Spinal cord (tissue), 10 donors: ENCODE results near the gene ZER1. TPM values are rescaled to one million over a fixed set of nuclear protein-coding genes. Genes with fewer than 3 reads are reported as not detected.

ENCODE experiments used
- DNase-seq, 6 donors: peaks; one replicate each; pipeline versions ENCODE4 v3.0.0 to v3.0.0-alpha.2; 2013 to 2015; ENCODE audit warnings: low spot score in 6 of 6, low read depth in 4 of 6
- H3K27ac ChIP-seq: one replicate; pipeline ENCODE4 v1.5.1; 2013; ENCODE audit warnings: low read depth, low read length, control low read depth
- H3K27me3 ChIP-seq: one replicate; pipeline ENCODE4 v1.6.1; 2013; ENCODE audit warnings: low read length; ENCODE audit not compliant: control insufficient read depth, insufficient read depth
- H3K36me3 ChIP-seq: one replicate; pipeline ENCODE4 v1.6.1; 2013; ENCODE audit warnings: low read length; ENCODE audit not compliant: control insufficient read depth, insufficient read depth
- H3K4me1 ChIP-seq: one replicate; pipeline ENCODE4 v1.6.1; 2013; ENCODE audit warnings: low read length; ENCODE audit not compliant: control insufficient read depth, insufficient read depth
- H3K4me3 ChIP-seq: one replicate; pipeline ENCODE4 v1.5.1; 2013; ENCODE audit warnings: low read depth, low read length, control low read depth
- H3K9me3 ChIP-seq: one replicate; pipeline ENCODE4 v1.6.1; 2013; ENCODE audit warnings: low read length; ENCODE audit not compliant: control insufficient read depth, insufficient read depth
- WGBS: methylation state at CpG from one replicate; pipeline ENCODE4 v1.1.5; 2013; ENCODE audit warnings: missing lambda C conversion rate; ENCODE audit not compliant: insufficient coverage; 5-methylcytosine and 5-hydroxymethylcytosine counted together
- polyA plus RNA-seq, 2 donors: library from polyadenylated mRNA; unstranded; fragments of 120-200 nt; gene quantifications; one replicate each; pipeline ENCODE4 v1.2.1, GENCODE V29; 2013; ENCODE audit not compliant: insufficient read length in 2 of 2
- small RNA-seq: library from RNA; depleted of rRNA; stranded (forward); fragments of <200 nt; gene quantifications from one replicate; pipeline ENCODE3, GENCODE V24; 2014; ENCODE audit warnings: low replicate concordance
- total RNA-seq, 2 donors: library from RNA; depleted of rRNA in 1 of 2; stranded (reverse); fragments of 120-200 nt in 1 of 2; fragments of >200 nt in 1 of 2; gene quantifications; one replicate each; pipeline versions ENCODE4 v1.2.3 to v1.2.4, GENCODE V29; 2013 to 2014
- donor health status: healthy.

Gene ZER1
- total and polyA plus RNA-seq, 4 donors = 23.1 to 55.3 (median 42.8) TPM

GRCh38 chr9:128688501-128689292 lies 83.0 kb downstream of the ZER1 start, which contains the start of gene SET:
TSS of gene SET (plus strand) at chr9:128689222. CDS start at chr9:128689583, 361 bp downstream.
- Histone ChIP-seq H3K27me3 (peaks cover 6% of the 10 kb centered on the region), H3K27ac (peak within 1 kb of the TSS; percentile 97), H3K36me3 (peaks cover 8% of the 10 kb centered on the region), H3K4me3 (peak within 1 kb of the TSS; percentile 83), H3K4me1 (peaks cover 28% of the 10 kb centered on the region), H3K9me3 (no peaks in the 10 kb centered on the region)
- peak; percentile 79 to 98 (median 90) for DNase-seq
- 2% methylated on average over 91 of the region's 93 CpGs for WGBS

- WGBS = 100% methylated on average over 2 of the region's 4 CpGs
- H3K27ac ChIP-seq = no peak overlapping the region
Measured at GRCh38 chr9:128687453-128687852, 84.3 kb downstream of the ZER1 start.

DNA sequence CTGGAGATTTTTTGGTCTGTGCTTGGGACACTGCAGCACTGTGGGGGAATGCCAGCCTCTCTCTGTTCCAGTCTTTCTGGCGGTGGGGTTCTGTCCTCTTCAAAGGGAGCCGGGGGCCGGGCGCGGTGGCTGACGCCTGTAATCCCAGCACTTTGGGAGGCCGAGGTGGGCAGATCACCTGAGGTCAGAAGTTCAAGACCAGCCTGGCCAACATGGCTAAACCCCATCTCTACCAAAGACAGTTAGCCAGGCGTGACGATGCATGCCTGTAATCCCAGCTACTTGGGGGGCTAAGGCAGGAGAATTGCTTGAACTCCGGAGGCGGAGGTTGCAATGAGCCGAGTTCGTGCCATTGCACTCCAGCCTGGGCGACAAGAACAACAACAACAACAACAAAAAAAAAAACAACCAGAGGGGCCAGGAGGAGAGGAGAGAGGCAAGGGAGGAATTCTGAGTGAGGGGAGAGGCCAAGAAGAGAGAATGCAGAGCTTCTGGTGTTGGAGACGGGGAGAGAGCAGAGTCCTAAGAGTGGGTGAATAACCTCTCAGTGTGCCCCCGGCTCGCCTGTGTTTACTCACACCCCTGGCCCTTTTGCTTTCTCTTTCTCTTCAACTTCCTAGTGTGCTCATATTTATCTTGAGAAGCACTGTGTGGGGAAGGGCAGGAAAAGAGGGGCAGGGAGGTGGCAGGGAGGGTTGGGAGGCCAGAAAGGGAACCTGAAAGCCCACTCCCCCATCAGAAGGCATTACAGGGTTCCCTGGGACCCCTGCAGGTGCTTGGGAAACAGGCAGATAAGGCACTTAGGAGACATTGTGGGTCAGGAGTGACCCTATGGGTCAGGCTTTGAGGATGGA lies 85.9 kb downstream of the ZER1 start:
- no peaks in the 10 kb centered on the region for H3K36me3 ChIP-seq
- 69% methylated on average over 8 of the region's 17 CpGs for WGBS
- H3K4me3 ChIP-seq = no peak overlapping the region
- H3K27me3 ChIP-seq = peaks cover 9% of the 10 kb centered on the region
- DNase-seq = no peak
- H3K9me3 ChIP-seq = no peaks in the 10 kb centered on the region
- no peak overlapping the region for H3K27ac ChIP-seq
- H3K4me1 ChIP-seq = peaks cover 34% of the 10 kb centered on the region

More at GRCh38 chr9:128687453-128687852, 84.3 kb downstream of the ZER1 start:
- no peak for DNase-seq
- H3K4me3 ChIP-seq = no peak overlapping the region
- H3K9me3 ChIP-seq = no peaks in the 10 kb centered on the region
- H3K27me3 ChIP-seq = peaks cover 9% of the 10 kb centered on the region
- H3K36me3 ChIP-seq = peaks cover 5% of the 10 kb centered on the region
- peaks cover 34% of the 10 kb centered on the region for H3K4me1 ChIP-seq

DNA sequence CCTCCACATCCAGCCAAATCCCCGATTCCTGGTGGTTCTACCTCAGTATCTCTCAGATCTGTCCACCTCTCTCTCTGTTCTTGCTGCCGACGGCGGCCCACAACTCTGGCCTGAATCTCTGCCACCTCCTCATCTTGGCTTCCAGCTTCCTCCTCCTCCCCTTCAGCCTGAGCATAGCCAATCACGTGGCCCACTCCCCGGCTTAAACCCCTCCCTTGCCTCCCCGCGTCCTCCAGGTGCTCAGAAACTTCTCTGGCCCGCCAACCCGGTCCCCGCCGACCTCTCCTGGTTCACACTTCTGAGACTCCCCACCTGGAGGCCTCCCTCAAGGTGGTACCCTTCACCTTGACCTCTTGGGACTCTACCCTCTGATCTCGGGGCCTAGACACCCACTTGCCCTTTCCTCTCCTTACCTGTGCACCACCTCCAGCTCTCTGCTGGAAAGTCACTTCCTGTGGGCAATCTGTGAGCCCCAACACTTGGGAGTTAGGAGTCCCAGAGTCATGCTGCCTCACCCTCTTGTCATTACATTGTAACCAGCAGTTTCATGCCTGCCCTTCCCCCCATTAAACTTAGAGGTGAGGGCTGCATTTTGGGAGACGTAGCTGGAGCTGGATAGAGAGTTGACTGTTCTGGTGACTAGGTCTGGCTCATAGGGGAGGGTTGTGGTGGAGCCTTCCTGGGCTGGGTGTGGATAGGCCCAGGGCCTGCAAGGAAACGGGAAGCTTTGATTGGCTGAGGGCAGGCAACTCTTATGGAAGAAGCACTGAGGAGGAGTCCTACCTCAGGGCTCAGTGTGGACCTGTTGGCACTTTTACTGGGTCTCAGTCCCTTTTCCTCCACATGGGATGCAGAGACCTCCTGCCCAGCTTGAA lies 87.2 kb downstream of the ZER1 start:
- Histone ChIP-seq H3K9me3 (no peaks in the 10 kb centered on the region), H3K27me3 (peaks cover 9% of the 10 kb centered on the region), H3K4me3 (peak overlapping the region; percentile 62), H3K36me3 (no peaks in the 10 kb centered on the region), H3K27ac (peak overlapping the region; percentile 61), H3K4me1 (peaks cover 30% of the 10 kb centered on the region)
- WGBS = 19% methylated on average over 15 of the region's 15 CpGs
- peak in 2 of 6 donors; percentile 26 to 67 for DNase-seq

- WGBS = no CpG with 5 or more reads among the region's 3 CpGs
- H3K27me3 ChIP-seq = peaks cover 9% of the 10 kb centered on the region
- no peaks in the 10 kb centered on the region for H3K36me3 ChIP-seq
- H3K4me3 ChIP-seq = peak overlapping the region; percentile 62
- DNase-seq = peak in 1 of 6 donors; percentile 20
- H3K9me3 ChIP-seq = no peaks in the 10 kb centered on the region
- peaks cover 30% of the 10 kb centered on the region for H3K4me1 ChIP-seq
- H3K27ac ChIP-seq = peak overlapping the region; percentile 61
Measured at GRCh38 chr9:128684065-128684324, 87.7 kb downstream of the ZER1 start.

- Histone ChIP-seq H3K27ac (peak overlapping the region; percentile 61), H3K4me1 (peaks cover 28% of the 10 kb centered on the region), H3K4me3 (peak overlapping the region; percentile 62), H3K9me3 (no peaks in the 10 kb centered on the region), H3K36me3 (no peaks in the 10 kb centered on the region), H3K27me3 (peaks cover 9% of the 10 kb centered on the region)
- WGBS = 8% methylated on average over 10 of the region's 21 CpGs
- peak in 1 of 6 donors; percentile 21 for DNase-seq
Measured at GRCh38 chr9:128683340-128684064, 88.2 kb downstream of the ZER1 start.

Small RNAs within 50 kb of the gene (small RNA-seq; reads per million reads assigned to genes)
- gene RF00017 (not detected), gene RN7SL560P (not detected)

Other genes with a start within 250 kb of the ZER1 start
- 100 to 1,000 TPM; 523 to 740 TPM for gene SPTAN1, start 219.3 kb downstream of the ZER1 start, total RNA-seq
- 1,000 to 10,000 TPM; 1,013 to 1,193 TPM for gene SPTAN1, start 219.3 kb downstream of the ZER1 start, polyA plus RNA-seq
- 10 to 100 TPM; 23.0 to 65.3 TPM for gene DYNC2I2, start 115.1 kb downstream of the ZER1 start, total RNA-seq
- 10 to 100 TPM; 62.9 to 63.1 TPM for gene DYNC2I2, start 115.1 kb downstream of the ZER1 start, polyA plus RNA-seq
- 100 to 1,000 TPM; 445 to 512 TPM for gene SET, start 82.7 kb downstream of the ZER1 start, total RNA-seq
- 100 to 1,000 TPM; 398 to 461 TPM for gene SET, start 82.7 kb downstream of the ZER1 start, polyA plus RNA-seq
- gene PKN3, start 69.4 kb downstream of the ZER1 start, total RNA-seq = 1 to 10 TPM; 1.1 to 5.5 TPM
- gene PKN3, start 69.4 kb downstream of the ZER1 start, polyA plus RNA-seq = 1 to 10 TPM; 5.5 to 5.9 TPM
- gene ZDHHC12, start 47.8 kb downstream of the ZER1 start, total RNA-seq = 10 to 100 TPM in 1 of 2 donors, 1 to 10 TPM in 1; 3.5 to 12.6 TPM
- gene ZDHHC12, start 47.8 kb downstream of the ZER1 start, polyA plus RNA-seq = 10 to 100 TPM; 11.2 to 15.0 TPM
- gene TBC1D13, start 15.3 kb upstream of the ZER1 start, total RNA-seq = 10 to 100 TPM; 11.4 to 13.9 TPM
- gene TBC1D13, start 15.3 kb upstream of the ZER1 start, polyA plus RNA-seq = 10 to 100 TPM; 31.4 to 36.0 TPM
- gene ENDOG, start 46.6 kb upstream of the ZER1 start, total RNA-seq = 10 to 100 TPM; 14.2 to 28.2 TPM
- 10 to 100 TPM; 35.5 to 36.9 TPM for gene ENDOG, start 46.6 kb upstream of the ZER1 start, polyA plus RNA-seq
- gene SPOUT1, start 57.9 kb upstream of the ZER1 start, total RNA-seq = 10 to 100 TPM; 12.2 to 27.7 TPM
- gene SPOUT1, start 57.9 kb upstream of the ZER1 start, polyA plus RNA-seq = 10 to 100 TPM; 51.1 to 57.7 TPM
- gene KYAT1, start 110.0 kb upstream of the ZER1 start, total RNA-seq = 10 to 100 TPM in 1 of 2 donors, 1 to 10 TPM in 1; 8.9 to 12.1 TPM
- 10 to 100 TPM; 14.5 to 20.5 TPM for gene KYAT1, start 110.0 kb upstream of the ZER1 start, polyA plus RNA-seq
- 10 to 100 TPM; 28.5 to 31.8 TPM for gene LRRC8A, start 110.2 kb upstream of the ZER1 start, total RNA-seq
- gene LRRC8A, start 110.2 kb upstream of the ZER1 start, polyA plus RNA-seq = 10 to 100 TPM; 53.9 to 57.4 TPM
- 10 to 100 TPM in 1 of 2 donors, 1 to 10 TPM in 1; 7.8 to 29.9 TPM for gene PHYHD1, start 149.1 kb upstream of the ZER1 start, total RNA-seq
- 10 to 100 TPM; 23.2 to 27.4 TPM for gene PHYHD1, start 149.1 kb upstream of the ZER1 start, polyA plus RNA-seq
- gene DOLK, start 175.7 kb upstream of the ZER1 start, total RNA-seq = 10 to 100 TPM; 17.8 to 22.8 TPM
- gene DOLK, start 175.7 kb upstream of the ZER1 start, polyA plus RNA-seq = 10 to 100 TPM; 20.1 to 22.0 TPM
- 10 to 100 TPM; 30.3 to 31.4 TPM for gene NUP188, start 175.8 kb upstream of the ZER1 start, total RNA-seq
- gene NUP188, start 175.8 kb upstream of the ZER1 start, polyA plus RNA-seq = 10 to 100 TPM; 33.7 to 43.6 TPM